ENCODE results near the gene ERCC4. TPM values are rescaled to one million over a fixed set of nuclear protein-coding genes. Genes with fewer than 3 reads are reported as not detected.

Gene ERCC4
- total and polyA plus RNA-seq, 2 of the 8 experiments (the other 6 are each of a cell fraction or from before 2014, with no cell fraction given), result 1.6 to 13.2 TPM

- Histone ChIP-seq H2BK5ac (ENCODE audit: low read depth, low read length) (no peak overlapping the region), H3K4me2 (ENCODE audit: insufficient read depth in 1 of 2, low read depth in 2 of 2, low read length in 2 of 2) (no peak overlapping the region), H2BK120ac (replicated peaks; ENCODE audit: low read depth, low read length) (no peak overlapping the region), H2BK15ac (ENCODE audit: low read length) (no peak overlapping the region), H3K23me2 (ENCODE audit: low read depth, low read length) (no peaks in the 10 kb centered on the region), H3K79me1 (ENCODE audit: low read depth, low read length) (no peaks in the 10 kb centered on the region), H3K4me3 (ENCODE audit: extremely low read depth in 1 of 4, insufficient read depth in 2 of 4, low read depth in 3 of 4, low read length in 4 of 4) (no peak overlapping the region), H3K36me3 (ENCODE audit: control insufficient read depth in 2 of 4, insufficient read depth in 4 of 4, low read length in 3 of 4) (peaks cover 0 to 25% (median 10%) of the 10 kb centered on the region in 4 experiments; a peak in 5 of 8 replicates), H2BK20ac (ENCODE audit: low read length) (no peak overlapping the region), H3K4me1 (replicated peaks in 1 of 4; ENCODE audit: control insufficient read depth in 3 of 4, insufficient read depth in 4 of 4, low read length in 3 of 4) (no peaks in the 10 kb centered on the region), H3K18ac (ENCODE audit: extremely low read depth, low read length) (no peak overlapping the region), H4K8ac (ENCODE audit: extremely low read depth, insufficient read depth, low read length) (no peak overlapping the region), H3K14ac (ENCODE audit: insufficient read length) (no peak overlapping the region), H2AK5ac (ENCODE audit: low read depth, low read length) (no peak overlapping the region), H3K27ac (ENCODE audit: low read depth, low read length) (no peak overlapping the region), H3K23ac (ENCODE audit: insufficient read length) (no peak overlapping the region), H2AFZ (ENCODE audit: low read length) (no peak overlapping the region), H3K27me3 (replicated peaks in 1 of 4; ENCODE audit: control insufficient read depth in 3 of 4, extremely low read depth in 1 of 4, insufficient read depth in 3 of 4, low read length in 3 of 4) (no peaks in the 10 kb centered on the region), H3K9ac (replicated peaks in 1 of 4; ENCODE audit: extremely low read depth in 1 of 4, low read depth in 3 of 4, low read length in 3 of 4) (no peak overlapping the region), H4K91ac (replicated peaks; ENCODE audit: insufficient read length, low read length) (no peak overlapping the region), H3K79me2 (ENCODE audit: control insufficient read depth in 1 of 2, insufficient read depth in 2 of 2, low read length in 2 of 2) (no peaks in the 10 kb centered on the region), H2BK12ac (ENCODE audit: low read depth, low read length) (no peak overlapping the region), H3K9me3 (ENCODE audit: insufficient read depth in 2 of 2, low read depth in 1 of 2, low read length in 1 of 2) (no peaks in the 10 kb centered on the region; a peak in 1 of 4 replicates), H4K20me1 (replicated peaks in 1 of 2; ENCODE audit: control insufficient read depth in 1 of 2, insufficient read depth in 2 of 2, low read length in 2 of 2) (no peaks in the 10 kb centered on the region), H3K56ac (replicated peaks; ENCODE audit: insufficient read length, low read depth, low read length) (no peak overlapping the region), H4K5ac (ENCODE audit: insufficient read length, low read depth, low read length) (no peak overlapping the region), H3K4ac (replicated peaks; ENCODE audit: insufficient read length, low read depth, low read length) (no peak overlapping the region)
- 91% methylated on average over 4 of the region's 4 CpGs; no CpG with 5 or more reads in 1 of the 2 experiments for WGBS, 2 experiments (ENCODE audit: extremely low coverage in 1 of 2, insufficient coverage in 1 of 2, insufficient read length in 1 of 2, insufficient replicate concordance in 2 of 2, low coverage in 1 of 2, low lambda C conversion rate in 2 of 2, missing lambda C conversion rate in 1 of 2)
- no peak for FAIRE-seq
- DNase-seq (ENCODE audit: low read depth in 1 of 2, low spot score in 2 of 2), result no peak
- POLR2A ChIA-PET (ENCODE audit: partially characterized antibody), result interaction anchor here (0.7 to 0.9 kb wide), 2 partner anchors 19 to 53 kb away, joined by 3 read pairs; no protein-coding TSS in a partner anchor
- CTCF ChIA-PET (ENCODE audit: partially characterized antibody), result no interaction called here
- no peak for TF ChIP-seq GTF2F1 (IDR thresholded peaks at IDR 0.05; ENCODE audit: borderline replicate concordance, low read depth, low read length)
- TF ChIP-seq YY1 (IDR thresholded peaks at IDR 0.05; ENCODE audit: low read depth, low read length), result no peak
- TF ChIP-seq CREB1 (IDR thresholded peaks at IDR 0.05), result no peak
- no peak for TF ChIP-seq ZNF274 (IDR thresholded peaks at IDR 0.05; ENCODE audit: borderline replicate concordance, extremely low read depth, low read length)
- TF ChIP-seq SP1 (IDR thresholded peaks at IDR 0.05; ENCODE audit: low read depth, low read length), result no peak
- no peak for TF ChIP-seq SRF (IDR thresholded peaks at IDR 0.05; ENCODE audit: low read depth, low read length)
- TF ChIP-seq SP2 (IDR thresholded peaks at IDR 0.05; ENCODE audit: low read length), result no peak
- TF ChIP-seq RXRA (IDR thresholded peaks at IDR 0.05; ENCODE audit: insufficient read depth, low read depth, low read length), result no peak
- no peak for TF ChIP-seq POU5F1 (IDR thresholded peaks at IDR 0.05; ENCODE audit: low read depth, low read length)
- no peak for TF ChIP-seq NANOG (IDR thresholded peaks at IDR 0.05; ENCODE audit: insufficient read depth, low read depth, low read length, poor library complexity, severe bottlenecking)
- no peak for TF ChIP-seq ATF3 (IDR thresholded peaks at IDR 0.05; ENCODE audit: insufficient read depth, low read depth, low read length)
- TF ChIP-seq EP300 (IDR thresholded peaks at IDR 0.05; ENCODE audit: borderline replicate concordance in 1 of 2, low read depth in 2 of 2, low read length in 2 of 2), result no peak
These were observed 18.5 kb downstream of the ERCC4 start for GRCh38 chr16:13938480-13938879.
